GM04503 (cell line): ENCODE data around the gene GIPR.
"Not testable (repeated sequence)": the region's sequence is repeated elsewhere in the genome, so short reads cannot be mapped to it uniquely, and the experiment has no call there.

ENCODE experiments used
- DNase-seq: peaks from one replicate; pipeline ENCODE4 v3.0.0-alpha.2; 2012; ENCODE audit warnings: low read depth

Gene GIPR

DNA sequence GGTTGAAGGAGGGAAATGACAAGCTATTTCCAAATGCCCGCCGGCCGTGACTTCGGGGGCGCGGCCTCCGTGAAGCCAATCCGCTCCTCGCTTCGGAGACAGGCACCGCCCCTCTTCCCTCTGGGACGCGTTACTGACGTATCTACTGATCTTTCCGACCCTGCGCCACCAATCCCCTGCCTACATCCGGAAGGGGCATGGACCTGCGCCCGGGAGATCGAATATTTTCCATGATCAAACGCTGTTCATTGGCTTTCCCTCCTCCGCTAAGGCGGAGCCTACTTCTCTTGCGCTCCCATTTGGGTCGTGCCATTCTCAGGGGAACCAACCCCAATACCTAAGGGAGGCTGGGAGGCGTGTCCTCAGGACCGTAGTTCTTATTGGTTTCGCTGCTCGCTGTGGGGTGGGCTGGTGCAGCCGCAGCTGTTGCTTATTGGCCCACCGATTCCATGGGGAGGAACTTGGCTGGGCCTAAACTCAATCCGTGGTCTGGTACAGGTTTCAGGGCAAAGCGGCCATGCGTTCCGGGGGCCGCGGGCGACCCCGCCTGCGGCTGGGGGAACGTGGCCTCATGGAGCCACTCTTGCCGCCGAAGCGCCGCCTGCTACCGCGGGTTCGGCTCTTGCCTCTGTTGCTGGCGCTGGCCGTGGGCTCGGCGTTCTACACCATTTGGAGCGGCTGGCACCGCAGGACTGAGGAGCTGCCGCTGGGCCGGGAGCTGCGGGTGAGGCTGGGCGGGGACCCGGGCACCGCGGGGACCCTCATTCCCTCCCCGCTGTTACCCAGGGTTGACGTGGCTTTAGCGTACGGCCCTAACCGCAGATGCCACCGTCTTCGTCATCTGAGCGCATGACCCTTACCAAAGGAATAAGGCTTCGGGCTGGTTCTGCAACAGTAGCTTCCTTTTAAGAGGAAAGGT, 24.4 kb downstream of the GIPR start, which contains the start of gene QPCTL:
Gene QPCTL (plus strand): TSS at position 480 of the 919 bp plus-strand sequence. CDS start 38 bp downstream, at position 518.
- peak; percentile 100 for DNase-seq

- no peak for DNase-seq
Observed at GRCh38 chr19:45693106-45693788, 25.2 kb downstream of the GIPR start.

DNA sequence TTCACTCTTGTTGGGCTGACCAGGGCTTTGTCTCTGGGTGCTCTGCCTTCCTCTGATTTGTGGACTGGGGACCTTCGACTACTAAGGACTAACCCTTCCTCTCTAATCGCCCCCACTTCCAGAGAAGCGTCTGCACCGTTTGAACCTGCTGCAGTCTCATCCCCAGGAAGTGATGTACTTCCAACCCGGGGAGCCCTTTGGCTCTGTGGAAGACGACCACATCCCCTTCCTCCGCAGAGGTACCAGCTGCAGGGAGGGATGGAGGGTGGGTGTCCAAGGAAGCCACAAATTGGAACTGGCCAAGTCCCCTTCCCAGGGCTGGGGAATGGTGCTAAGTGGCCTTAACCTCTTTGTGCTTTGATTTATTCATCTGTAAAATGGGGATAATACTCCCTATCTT, 33.7 kb downstream of the GIPR start:
- DNase-seq, result no peak

DNA sequence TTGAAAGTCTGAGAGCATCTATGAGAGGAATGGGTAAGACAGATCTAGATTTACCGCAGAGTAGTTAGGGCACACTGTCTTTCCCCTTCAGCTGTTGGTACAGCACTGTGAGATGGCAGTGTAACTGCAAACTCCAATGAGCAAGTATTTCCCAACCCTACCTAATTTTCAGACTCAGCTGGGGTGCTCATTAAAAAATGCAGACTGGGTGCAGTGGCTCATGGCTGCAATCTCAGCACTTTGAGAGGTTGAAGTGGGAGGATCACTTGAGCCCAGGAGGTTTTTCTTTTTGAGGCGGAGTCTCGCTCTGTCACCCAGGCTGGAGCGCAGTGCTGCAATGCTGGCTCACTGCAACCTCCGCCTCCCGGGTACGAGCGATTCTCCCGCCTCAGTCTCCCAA, 37.1 kb downstream of the GIPR start:
- no peak for DNase-seq

DNA sequence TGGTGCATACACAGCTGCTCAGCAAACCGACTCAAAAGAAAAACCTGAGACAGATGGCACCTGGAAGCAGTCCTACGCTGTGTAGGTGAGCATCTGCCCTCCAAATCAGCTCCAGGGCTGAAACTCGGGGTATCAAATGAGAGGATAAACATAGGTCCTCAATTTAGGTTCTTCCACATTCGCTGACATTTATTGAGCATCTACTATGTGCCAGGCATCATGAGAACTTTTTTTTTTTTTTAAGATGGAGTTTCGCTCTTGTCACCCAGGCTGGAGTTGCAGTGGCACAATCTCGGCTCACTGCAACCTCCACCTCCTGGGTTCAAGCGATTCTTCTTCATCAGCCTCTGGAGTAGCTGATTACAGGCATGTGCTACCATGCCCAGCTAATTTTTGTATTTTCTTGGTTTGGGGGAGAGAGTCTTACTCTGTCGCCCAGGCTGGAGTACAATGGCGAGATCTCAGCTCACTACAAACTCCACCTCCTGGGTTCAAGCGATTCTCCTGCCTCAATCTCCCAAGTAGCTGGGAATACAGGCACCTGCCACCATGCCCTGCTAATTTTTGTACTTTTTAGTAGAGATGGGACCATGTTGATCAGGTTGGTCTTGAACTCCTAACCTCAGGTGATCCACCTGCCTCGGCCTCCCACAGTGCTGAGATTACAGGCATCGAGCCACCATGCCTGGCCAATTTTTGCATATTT, 37.8 kb downstream of the GIPR start:
- no peak for DNase-seq

DNA sequence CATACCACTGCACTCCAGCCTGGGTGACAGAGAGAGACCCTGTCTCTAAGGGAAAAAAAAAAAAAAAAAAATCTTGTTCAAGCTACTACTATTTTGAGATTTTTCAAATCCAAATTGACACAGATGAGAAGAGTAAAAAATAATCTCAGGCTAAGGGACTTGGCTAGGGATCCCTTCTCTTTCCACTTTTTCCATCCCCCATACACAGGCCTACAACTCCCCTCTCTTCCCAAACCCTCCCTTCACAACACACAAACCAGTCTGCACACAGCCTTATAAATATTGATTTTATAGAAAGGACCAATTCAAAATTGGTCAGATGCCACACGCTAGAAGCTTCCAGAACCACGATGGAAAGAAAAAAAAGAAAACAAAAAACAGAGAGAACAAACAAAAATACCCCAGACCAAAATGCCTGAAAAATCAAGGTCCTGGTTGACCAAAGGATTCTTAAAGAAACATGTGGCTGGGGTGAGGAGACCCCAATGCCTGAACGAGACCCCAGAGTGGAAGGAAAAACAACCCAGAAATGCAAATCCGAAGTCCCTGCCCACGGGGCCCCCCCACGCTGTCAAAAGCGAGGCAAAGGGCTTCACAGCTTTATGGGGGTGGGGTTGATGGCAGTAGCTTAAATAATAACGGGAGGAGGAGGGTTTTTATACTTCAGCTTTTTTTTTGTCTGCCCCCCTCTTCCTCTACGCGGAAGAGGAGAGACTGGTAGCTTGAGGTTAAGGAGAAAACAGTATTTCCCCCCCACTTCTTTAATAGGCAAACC, 42.5 kb downstream of the GIPR start:
- no peak for DNase-seq

DNA sequence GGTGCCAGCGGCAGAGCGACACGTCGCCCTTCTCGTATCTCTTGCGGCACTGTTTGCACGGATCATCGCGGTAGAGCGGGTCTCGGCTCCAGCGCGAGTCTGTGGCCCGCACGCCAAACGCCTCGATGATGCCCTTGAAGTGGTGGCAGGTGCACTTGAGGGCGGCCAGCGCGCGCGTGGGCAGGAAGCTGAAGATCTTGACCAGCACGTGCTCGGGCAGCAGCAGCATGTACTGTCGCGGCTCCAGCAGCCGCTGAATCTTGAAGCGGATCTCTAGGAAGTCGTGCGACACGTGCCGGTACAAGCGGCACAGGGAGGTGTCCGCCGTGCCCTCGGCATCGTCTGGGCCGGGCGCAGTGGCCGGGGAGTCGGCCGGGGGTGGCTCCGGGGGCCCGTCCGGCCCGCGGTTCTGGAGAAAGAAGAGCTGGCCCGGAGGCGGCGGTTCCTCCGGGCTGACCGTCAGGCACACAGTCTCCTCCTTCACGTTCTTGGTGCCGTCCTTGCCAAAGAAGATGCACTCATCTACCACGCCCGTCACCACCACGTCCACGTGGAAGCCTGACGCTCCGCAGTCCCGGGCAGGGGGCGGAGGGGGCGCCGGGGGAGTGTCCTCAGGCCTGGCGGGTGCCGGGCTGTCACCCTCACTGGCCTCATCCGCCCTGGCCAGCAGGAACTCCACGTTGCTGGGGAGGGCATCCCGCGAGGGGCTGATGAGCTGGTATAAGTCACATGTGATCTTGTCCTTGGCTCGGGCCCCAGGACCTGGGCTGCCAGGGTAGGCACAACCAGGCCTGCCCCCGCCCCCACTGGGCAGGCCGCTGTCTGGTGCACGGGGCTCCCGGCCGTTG, 44.1 kb downstream of the GIPR start:
- DNase-seq, result no peak

DNA sequence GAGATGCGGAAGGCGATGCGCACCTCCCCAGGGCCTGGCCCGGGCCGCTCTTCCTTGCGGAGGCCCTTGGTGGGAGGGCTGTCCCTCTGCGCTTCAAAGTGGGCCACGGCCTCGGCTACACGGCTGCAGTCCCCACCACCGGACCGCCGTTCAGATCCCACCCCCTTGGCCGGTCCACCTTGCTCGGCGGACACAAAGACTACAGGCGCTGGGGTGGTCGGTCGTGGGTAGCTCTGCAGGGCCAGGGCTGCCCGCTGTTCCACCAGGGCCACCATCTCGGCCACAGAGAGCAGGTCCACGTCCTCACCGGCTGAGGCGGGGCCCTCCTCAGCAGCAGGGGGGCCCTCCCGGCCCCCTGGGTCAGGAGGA, 44.7 kb downstream of the GIPR start:
- DNase-seq, result no peak

DNA sequence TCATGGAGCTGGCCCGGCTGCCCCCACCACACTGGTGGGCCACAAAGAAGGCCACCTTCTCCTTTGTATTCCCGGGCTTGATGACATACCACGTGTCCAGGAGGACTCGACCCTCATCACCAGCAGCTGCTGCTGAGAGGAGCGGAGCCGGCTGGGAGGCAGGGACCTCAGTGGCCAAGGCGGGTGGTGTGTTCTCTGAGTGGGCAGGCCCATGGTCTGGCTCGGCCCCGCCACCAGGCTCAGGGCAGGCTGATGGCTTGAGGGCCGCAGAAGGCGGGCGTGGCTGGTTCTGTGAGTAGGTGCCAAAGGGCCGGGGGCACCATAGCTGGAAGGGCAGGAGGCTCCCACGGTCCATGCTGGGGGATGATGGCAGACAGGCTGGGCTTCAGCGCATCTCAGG, 45.1 kb downstream of the GIPR start:
- DNase-seq, result no peak

- DNase-seq, result no peak
Observed at GRCh38 chr19:45715139-45715538, 47.1 kb downstream of the GIPR start.

DNA sequence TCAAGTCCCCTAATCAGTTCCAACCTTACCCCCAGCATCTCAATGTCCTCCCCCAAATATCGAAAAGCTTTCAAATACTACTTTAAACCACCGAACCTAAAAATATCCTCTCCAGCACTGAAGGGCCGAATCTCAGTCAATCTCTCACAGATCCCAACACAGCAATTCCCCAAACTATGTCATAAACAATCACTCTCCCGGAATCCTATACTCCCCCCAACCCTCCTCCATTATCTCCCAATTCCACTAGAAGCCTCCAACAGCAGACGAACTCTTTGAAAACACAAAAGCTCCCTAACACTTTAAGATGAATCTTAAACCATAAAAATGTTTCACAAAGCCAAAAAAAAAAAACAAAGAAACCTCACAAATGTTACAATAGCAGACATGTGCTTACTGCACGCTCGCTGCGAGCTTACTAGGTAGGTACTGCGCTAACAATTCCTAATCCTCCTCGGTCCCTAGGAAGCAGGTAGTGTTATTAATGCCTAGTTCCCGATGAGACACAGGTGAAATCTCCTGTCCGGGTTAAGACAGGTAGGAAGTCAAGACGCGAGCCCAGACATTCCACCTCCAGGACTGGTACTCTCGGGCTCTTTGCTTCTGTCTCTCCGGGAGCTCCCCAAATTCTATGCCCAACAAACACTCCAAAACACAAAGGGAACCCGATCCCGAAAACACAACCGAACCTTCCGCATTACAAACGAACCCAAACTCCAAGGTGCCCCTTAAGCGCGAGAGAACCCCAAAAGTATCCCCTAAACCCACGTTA, 48.5 kb downstream of the GIPR start:
- no peak for DNase-seq

- peak; percentile 97 for DNase-seq
Observed at GRCh38 chr19:45717131-45717982, 49.3 kb downstream of the GIPR start.

DNA sequence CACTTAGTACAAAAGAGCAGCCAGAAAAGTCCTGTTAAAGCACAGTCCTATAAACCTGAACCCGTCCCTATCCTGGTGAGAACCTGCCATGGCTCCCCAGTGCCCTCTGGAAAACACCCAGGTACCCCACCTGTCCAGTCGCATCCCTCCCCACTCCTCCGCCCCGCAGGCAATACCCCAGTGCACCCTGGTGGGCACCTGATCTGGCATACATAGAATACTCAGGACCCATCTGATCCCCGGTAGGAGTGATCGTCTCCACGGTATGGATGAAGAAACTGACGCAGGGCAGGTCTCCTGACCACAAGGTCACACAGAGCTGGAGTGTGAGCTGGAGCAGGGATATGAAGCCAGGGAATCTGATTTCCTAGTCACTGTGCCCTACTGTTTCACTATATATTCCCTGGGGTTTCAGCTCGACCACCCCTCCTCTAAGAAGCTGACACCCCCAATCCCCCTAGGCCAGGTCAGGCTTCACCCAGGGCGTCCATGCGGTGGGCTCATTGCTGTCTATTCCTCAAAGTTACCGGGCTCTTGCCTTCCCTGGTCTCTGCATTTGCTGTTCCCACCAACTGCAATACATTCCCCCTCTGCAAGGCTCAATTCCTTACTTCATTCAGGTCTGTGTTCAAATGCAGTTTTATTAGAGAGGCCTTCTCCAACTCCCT, 50.1 kb downstream of the GIPR start:
- DNase-seq, result no peak

DNA sequence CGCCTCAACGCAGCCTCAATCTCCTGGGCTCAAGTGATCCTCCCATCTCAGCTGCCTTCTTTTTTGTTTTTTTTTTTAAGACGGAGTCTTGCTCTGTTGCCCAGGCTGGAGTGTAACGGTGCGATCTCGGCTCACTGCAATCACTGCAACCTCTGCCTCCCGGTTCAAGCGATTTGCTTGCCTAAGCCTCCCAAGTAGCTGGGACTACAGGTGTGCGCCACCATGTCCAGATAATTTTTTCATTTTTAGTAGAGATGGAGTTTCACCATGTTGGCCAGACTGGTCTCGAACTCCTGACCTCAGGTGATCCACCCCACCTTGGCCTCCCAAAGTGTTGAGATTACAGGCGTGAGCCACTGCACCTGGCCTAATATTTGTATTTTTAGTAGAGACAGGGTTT, 52.0 kb downstream of the GIPR start:
- DNase-seq, result not testable (repeated sequence)

GRCh38 chr19:45728683-45729082, 60.7 kb downstream of the GIPR start:
- not testable (repeated sequence) for DNase-seq

DNA sequence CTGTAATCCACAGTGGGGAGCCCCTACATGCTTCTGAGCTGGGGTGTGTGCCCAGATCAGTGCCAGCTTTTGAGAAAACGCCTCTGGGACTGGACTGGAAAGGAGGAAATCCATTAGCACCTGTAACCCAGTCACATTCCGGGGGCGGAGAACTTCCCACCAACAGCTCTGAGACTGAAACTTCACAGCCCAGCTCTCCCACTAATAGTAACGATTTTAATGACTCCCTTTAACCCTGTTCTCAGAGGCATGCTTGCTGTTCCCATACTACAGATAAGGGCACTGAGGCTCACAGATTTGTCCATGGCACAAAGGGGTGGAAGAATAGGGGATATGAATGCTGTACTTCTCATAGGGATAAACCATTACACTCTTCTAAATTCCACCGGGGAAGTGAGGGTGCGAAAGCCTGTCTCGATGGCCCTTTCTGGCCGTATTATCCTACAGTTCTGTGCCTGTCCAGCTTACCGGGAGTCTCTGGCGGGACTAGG, 61.8 kb downstream of the GIPR start:
- no peak for DNase-seq

GRCh38 chr19:45730368-45731288, 62.6 kb downstream of the GIPR start, which contains the start of gene FBXO46:
FBXO46 (minus strand) TSS chr19:45730896; CDS start chr19:45713495, 17,401 bp downstream.
- peak; percentile 90 for DNase-seq
